DND-41 (cell line): ENCODE data around the gene CNTRL.

Experiments used
- ATAC-seq: fragments of 200-7000 bp; cut with Tn5 transposase; 3 replicates; pipeline ENCODE4 v1.9.1; 2021; ENCODE audit warnings: low read depth; ENCODE audit not compliant: insufficient read depth
- DNase-seq: peaks from one replicate; pipeline ENCODE4 v3.0.0-alpha.2; 2020
- H2AFZ ChIP-seq: 2 replicates; pipeline ENCODE4 v1.6.0; 2012; ENCODE audit warnings: low read depth, low read length
- H3K27ac ChIP-seq: 2 replicates; pipeline ENCODE4 v1.5.1; 2012; ENCODE audit warnings: low read length, inconsistent platforms
- H3K27me3 ChIP-seq: fragments of 200-600 bp; sonication (generic); 2 replicates; pipeline ENCODE4 v1.6.0; 2012; ENCODE audit warnings: low read length, mild to moderate bottlenecking, inconsistent platforms; ENCODE audit not compliant: insufficient read depth, poor library complexity
- H3K36me3 ChIP-seq: 2 replicates; pipeline ENCODE4 v1.5.1; 2012; ENCODE audit warnings: low read length, inconsistent platforms; ENCODE audit not compliant: insufficient read depth
- H3K4me1 ChIP-seq: 2 replicates; pipeline ENCODE4 v1.5.1; 2012; ENCODE audit warnings: mild to moderate bottlenecking, low read length; ENCODE audit not compliant: insufficient read depth
- H3K4me2 ChIP-seq: 2 replicates; pipeline ENCODE4 v1.6.0; 2012; ENCODE audit warnings: mild to moderate bottlenecking, moderate library complexity, low read length, inconsistent platforms; ENCODE audit not compliant: insufficient read depth
- H3K4me3 ChIP-seq, 2 experiments: fragments of 200-600 bp in 1 of 2; shearing (Covaris generic) in 1 of 2; 2 replicates each; pipeline ENCODE4 v1.5.1; 2012 to 2016; ENCODE audit warnings: inconsistent platforms in 2 of 2, low read length in 2 of 2, mild to moderate bottlenecking in 2 of 2, low read depth in 1 of 2, moderate library complexity in 1 of 2
- H3K79me2 ChIP-seq: 2 replicates; pipeline ENCODE4 v1.6.0; 2012; ENCODE audit warnings: low read length, inconsistent platforms; ENCODE audit not compliant: insufficient read depth
- H3K9ac ChIP-seq: 2 replicates; pipeline ENCODE4 v1.6.0; 2012; ENCODE audit warnings: low read depth, mild to moderate bottlenecking, inconsistent platforms, low read length, moderate library complexity
- H3K9me3 ChIP-seq: 2 replicates; pipeline ENCODE4 v1.5.1; 2012; ENCODE audit warnings: low read length, moderate library complexity, mild to moderate bottlenecking, inconsistent platforms; ENCODE audit not compliant: insufficient read depth, severe bottlenecking
- H4K20me1 ChIP-seq: 2 replicates; pipeline ENCODE4 v1.6.0; 2012; ENCODE audit warnings: low read length; ENCODE audit not compliant: insufficient read depth
- CTCF ChIP-seq: IDR thresholded peaks from 2 replicates; pipeline ENCODE4 v1.5.1; 2012; ENCODE audit warnings: borderline replicate concordance, low read length, moderate library complexity, mild to moderate bottlenecking; ENCODE audit not compliant: poor library complexity, severe bottlenecking; ENCODE audit errors: extremely low read depth
- EZH2 ChIP-seq: IDR thresholded peaks from 3 replicates; pipeline ENCODE4 v1.6.1; 2012; ENCODE audit warnings: borderline replicate concordance, low read depth, mild to moderate bottlenecking, moderate library complexity, low read length, inconsistent platforms; ENCODE audit not compliant: severe bottlenecking

CNTRL gene

GRCh38 chr9:121225240-121225639 lies 150.5 kb downstream of the CNTRL start:
- no peaks in the 10 kb centered on the region for H3K36me3 ChIP-seq
- H3K27me3 ChIP-seq, result no peaks in the 10 kb centered on the region
- no peaks in the 10 kb centered on the region for H4K20me1 ChIP-seq
- no peak overlapping the region for H3K9ac ChIP-seq
- H2AFZ ChIP-seq, result no peak overlapping the region
- H3K4me1 ChIP-seq, result no peaks in the 10 kb centered on the region
- TF ChIP-seq CTCF (no peak), EZH2 (no peak)
- no peak overlapping the region for H3K27ac ChIP-seq
- H3K79me2 ChIP-seq, result no peaks in the 10 kb centered on the region
- ATAC-seq, result no peak
- no peaks in the 10 kb centered on the region for H3K9me3 ChIP-seq
- no peak overlapping the region for H3K4me3 ChIP-seq
- no peak overlapping the region for H3K4me2 ChIP-seq
- DNase-seq, result no peak

GRCh38 chr9:121226175-121226574 lies 151.4 kb downstream of the CNTRL start:
- ATAC-seq, result no peak
- Histone ChIP-seq H3K4me2 (no peak overlapping the region), H3K9me3 (no peaks in the 10 kb centered on the region), H3K27ac (no peak overlapping the region), H3K4me3 (no peak overlapping the region), H3K9ac (no peak overlapping the region), H3K4me1 (no peaks in the 10 kb centered on the region), H2AFZ (no peak overlapping the region), H3K27me3 (no peaks in the 10 kb centered on the region), H3K79me2 (no peaks in the 10 kb centered on the region), H4K20me1 (no peaks in the 10 kb centered on the region), H3K36me3 (no peaks in the 10 kb centered on the region)
- DNase-seq, result no peak
- no peak for TF ChIP-seq EZH2
- no peak for TF ChIP-seq CTCF
